K562 (cell line): ENCODE data around the gene XCL2. TPM values are rescaled to one million over a fixed set of nuclear protein-coding genes. Genes with fewer than 3 reads are reported as not detected.

Source experiments
- ATAC-seq: fragments of 200-7000 bp; cut with Tn5 transposase; 3 replicates; pipeline ENCODE4 v1.9.1; 2020; ENCODE audit warnings: moderate library complexity
- BruUV-seq: library from RNA; stranded (reverse); fragments of 400-500 nt; replicated peaks from 2 replicates; lab custom pipeline; 2021; lab: Mats Ljungman, UMichigan
- CTCF ChIA-PET: fragments of 300-600 bp; formaldehyde crosslinking; extraction: SDS; loops from one replicate; lab custom pipeline; 2021; ENCODE audit warnings: low intra/inter-chr PET ratio; lab: Yijun Ruan, JAX
- POLR2A ChIA-PET: fragments of 300-600, 350-650 bp; sonication (Branson Sonifier 250); formaldehyde crosslinking; extraction: SDS; loops from one replicate; lab custom pipeline; 2021; ENCODE audit warnings: antibody characterized with exemption, inconsistent platforms; lab: Yijun Ruan, JAX
- DNase-seq, 4 experiments: peaks; one replicate each; pipeline versions ENCODE4 v3.0.0 to v3.0.0-alpha.2; 2011 to 2018; ENCODE audit warnings: low spot score in 3 of 4, mixed read lengths in 3 of 4; ENCODE audit errors: extremely low read depth in 1 of 4
- FAIRE-seq: peaks from 2 replicates; lab custom pipeline; 2011; peaks lifted over from hg19 to GRCh38; lab: Jason Lieb, UNC
- H2AFZ ChIP-seq: 2 replicates; pipeline ENCODE4 v1.6.0; 2011; ENCODE audit warnings: low read depth, low read length, control low read depth, inconsistent platforms
- H3K27ac ChIP-seq: fragments of 200-600 bp; 3 replicates; pipeline ENCODE4 v1.8.0; 2011; ENCODE audit warnings: low read depth, mild to moderate bottlenecking, control low read depth, inconsistent platforms, low read length, moderate library complexity, mixed read lengths; ENCODE audit errors: extremely low read depth
- H3K27me3 ChIP-seq, 2 experiments: fragments of 300-600 bp in 1 of 2; 2 replicates in 1 of 2; 3 replicates in 1 of 2; pipeline versions ENCODE4 v1.6.0 to v1.8.0; 2011; ENCODE audit warnings: inconsistent platforms in 2 of 2, low read length in 2 of 2, mild to moderate bottlenecking in 1 of 2, mixed read lengths in 1 of 2, moderate library complexity in 1 of 2; ENCODE audit not compliant: control insufficient read depth in 2 of 2, insufficient read depth in 2 of 2
- H3K36me3 ChIP-seq: fragments of 300-600 bp; 3 replicates; pipeline ENCODE4 v1.8.0; 2011; ENCODE audit warnings: mild to moderate bottlenecking, low read length, inconsistent platforms; ENCODE audit not compliant: control insufficient read depth, insufficient read depth
- H3K4me1 ChIP-seq, 2 experiments: fragments of 200-600 bp in 1 of 2; replicated peaks in 1 of 2; 2 replicates in 1 of 2; 3 replicates in 1 of 2; pipeline versions ENCODE4 v1.5.1 to v1.8.0; 2011; ENCODE audit warnings: inconsistent platforms in 2 of 2, low read length in 2 of 2, mild to moderate bottlenecking in 1 of 2, mixed read lengths in 1 of 2, moderate library complexity in 1 of 2; ENCODE audit not compliant: control insufficient read depth in 2 of 2, insufficient read depth in 2 of 2
- H3K4me2 ChIP-seq: 2 replicates; pipeline ENCODE4 v1.6.1; 2011; ENCODE audit warnings: low read length, control low read depth, inconsistent platforms, mixed read lengths; ENCODE audit not compliant: insufficient read depth
- H3K4me3 ChIP-seq: fragments of 200-600 bp; sonication (generic), shearing (Covaris generic); 2 replicates; pipeline ENCODE4 v1.5.1; 2016; ENCODE audit warnings: control low read depth, inconsistent platforms
- H3K79me2 ChIP-seq: fragments of 200-600 bp; 3 replicates; pipeline ENCODE4 v1.8.0; 2011; ENCODE audit warnings: low read length, inconsistent platforms; ENCODE audit not compliant: control insufficient read depth, insufficient read depth
- H3K9ac ChIP-seq, 2 experiments: 2 replicates each; pipeline versions ENCODE4 v1.6.0 to v1.6.1; 2011; ENCODE audit warnings: low read depth in 2 of 2, low read length in 2 of 2, control low read depth in 1 of 2, inconsistent platforms in 1 of 2, mild to moderate bottlenecking in 1 of 2, mixed read lengths in 1 of 2; ENCODE audit not compliant: insufficient read depth in 1 of 2
- H3K9me1 ChIP-seq: one replicate; pipeline ENCODE4 v1.6.0; 2011; ENCODE audit warnings: inconsistent platforms, mild to moderate bottlenecking, low read length, moderate library complexity; ENCODE audit not compliant: control insufficient read depth, insufficient read depth
- H3K9me3 ChIP-seq: replicated peaks from 2 replicates; pipeline ENCODE4 v1.5.1; 2011; ENCODE audit warnings: low read depth, low read length, inconsistent platforms; ENCODE audit not compliant: control insufficient read depth, insufficient read depth
- H4K20me1 ChIP-seq: replicated peaks from 2 replicates; pipeline ENCODE4 v1.6.1; 2011; ENCODE audit warnings: low read length, inconsistent platforms, mixed read lengths; ENCODE audit not compliant: control insufficient read depth, insufficient read depth
- SMAD2 ChIP-seq: fragments of 150-350 bp; IDR thresholded peaks from 2 replicates; pipeline ENCODE4 v1.6.1; 2014; ENCODE audit warnings: low read depth, mild to moderate bottlenecking, low read length
- ZBTB40 ChIP-seq, 2 experiments: fragments of 450-650 bp in 1 of 2; sonication (generic) in 1 of 2; formaldehyde crosslinking in 1 of 2; IDR thresholded peaks; 2 replicates each; pipeline versions ENCODE4 v1.7.1 to v1.9.0; 2016 to 2022; ENCODE audit warnings: inconsistent platforms in 1 of 2, mild to moderate bottlenecking in 1 of 2, missing genetic modification reagents in 1 of 2
- WGBS: fragments of 100-300 bp; shearing (Covaris generic); methylation state at CpG from one replicate; pipeline ENCODE4 v1.1.6; 2016; ENCODE audit warnings: low coverage, mixed read lengths; ENCODE audit not compliant: insufficient coverage; ENCODE audit errors: missing lambda C conversion rate; 5-methylcytosine and 5-hydroxymethylcytosine counted together
- in situ Hi-C: fragments of 300-500 bp; cut with MboI; formaldehyde crosslinking; loops from 4 replicates; pipeline ENCODE4 v1.15.0; 2018; ENCODE audit warnings: inconsistent platforms, mixed read lengths
- intact Hi-C: fragments of 100-400 bp; cut with micrococcal nuclease; formaldehyde crosslinking; loops from 2 replicates; pipeline ENCODE4 v1.14.2; 2022
- polyA plus RNA-seq, 8 experiments: library from polyadenylated mRNA; depleted of rRNA in 4 of 8; stranded (reverse) in 5 of 8; unstranded in 3 of 8; fragments of >200 nt; fragmentation: Nextera tagmentation in 2 of 8; fragmentation: Illumina TruSeq in 1 of 8; extraction: Ambion mirVana in 2 of 8; extraction: Trizol in 1 of 8; gene quantifications; 2 replicates each; pipeline versions ENCODE4 v1.2.1 to v1.2.3, GENCODE V29; 2011 to 2014; ENCODE audit warnings: inconsistent platforms in 1 of 8, missing spikeins in 1 of 8
- total RNA-seq, 7 experiments: library from RNA; depleted of rRNA in 6 of 7; stranded (reverse); fragments of >200 nt in 6 of 7; fragmentation: Illumina TruSeq in 2 of 7; extraction: Trizol in 2 of 7; gene quantifications; 2 replicates each; pipeline versions ENCODE4 v1.2.1 to v1.2.3, GENCODE V29; 2011 to 2021; ENCODE audit warnings: low replicate concordance in 1 of 7

Gene XCL2
- total and polyA plus RNA-seq, 9 of the 15 experiments (the other 6 are each of a cell fraction or from before 2014, with no cell fraction given): not detected

- ChIA-PET CTCF (no interaction called here), POLR2A (no interaction called here)
- no peak for FAIRE-seq
- Histone ChIP-seq H2AFZ (no peak overlapping the region), H4K20me1 (no peaks in the 10 kb centered on the region), H3K4me2 (no peak overlapping the region), H3K9ac (no peak overlapping the region), H3K9me3 (no peaks in the 10 kb centered on the region), H3K36me3 (no peaks in the 10 kb centered on the region), H3K4me3 (no peak overlapping the region), H3K4me1 (no peaks in the 10 kb centered on the region), H3K27ac (no peak overlapping the region), H3K9me1 (no peaks in the 10 kb centered on the region), H3K79me2 (no peaks in the 10 kb centered on the region), H3K27me3 (peaks cover 0 to 3% of the 10 kb centered on the region in 2 experiments; a peak in 1 of 5 replicates)
- BruUV-seq: no TSS peak
- in situ Hi-C loops (no loop called here), intact Hi-C loops (no loop called here)
- no peak for ATAC-seq
- 2% methylated on average over 3 of the region's 3 CpGs for WGBS
- DNase-seq: no peak
- TF ChIP-seq ZBTB40 (IDR thresholded peaks at IDR 0.05): peak; percentile 89
- peak; percentile 62; the same call in 1 of the 2 replicates for TF ChIP-seq ZBTB40 (CRISPR knock-in tag; IDR thresholded peaks at IDR 0.05)
- TF ChIP-seq SMAD2: no peak
Measured at GRCh38 chr1:168567568-168567967, 23.8 kb upstream of the XCL2 start.
